Astrocyte of the spinal cord (primary cell): ENCODE data around the gene KLK10.

Experiments used
- DNase-seq: peaks from one replicate; pipeline ENCODE4 v3.0.0; 2011; ENCODE audit warnings: low read depth, low spot score
- H3K4me3 ChIP-seq: 2 replicates; pipeline ENCODE4 v1.5.1; 2011; ENCODE audit warnings: low read depth, mild to moderate bottlenecking, low read length, moderate library complexity
- in situ Hi-C: cut with HindIII; loops from 2 replicates; pipeline ENCODE4 v1.10.0; 2017; ENCODE audit warnings: low sequenced_read_pairs
- TF ChIP-seq, protein P1 (sequence below): IDR thresholded peaks from 2 replicates; pipeline ENCODE4 v1.5.1; 2012; ENCODE audit warnings: low read depth, mild to moderate bottlenecking, low read length, inconsistent platforms

Gene KLK10

DNA sequence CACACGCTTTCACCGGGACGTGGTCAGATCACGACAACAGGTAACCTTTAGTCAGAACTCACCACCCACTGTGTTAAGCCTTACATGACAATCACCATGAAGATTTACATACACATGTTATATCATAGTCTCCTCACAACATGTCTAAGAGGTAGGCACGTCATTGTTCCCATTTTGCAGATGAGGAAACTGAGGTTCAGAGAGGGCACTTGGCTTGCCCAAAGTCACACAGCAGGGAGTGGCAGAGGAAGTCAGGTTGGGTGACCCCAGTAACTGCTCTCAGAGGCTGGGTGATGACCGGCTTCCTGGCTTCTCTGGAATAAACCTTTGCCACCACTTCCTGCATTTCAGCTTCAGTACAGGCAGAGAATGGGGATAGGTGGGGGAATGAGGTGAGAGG is 5.3 kb downstream of the KLK10 start:
- no peak overlapping the region for H3K4me3 ChIP-seq
- TF ChIP-seq, protein P1, sequence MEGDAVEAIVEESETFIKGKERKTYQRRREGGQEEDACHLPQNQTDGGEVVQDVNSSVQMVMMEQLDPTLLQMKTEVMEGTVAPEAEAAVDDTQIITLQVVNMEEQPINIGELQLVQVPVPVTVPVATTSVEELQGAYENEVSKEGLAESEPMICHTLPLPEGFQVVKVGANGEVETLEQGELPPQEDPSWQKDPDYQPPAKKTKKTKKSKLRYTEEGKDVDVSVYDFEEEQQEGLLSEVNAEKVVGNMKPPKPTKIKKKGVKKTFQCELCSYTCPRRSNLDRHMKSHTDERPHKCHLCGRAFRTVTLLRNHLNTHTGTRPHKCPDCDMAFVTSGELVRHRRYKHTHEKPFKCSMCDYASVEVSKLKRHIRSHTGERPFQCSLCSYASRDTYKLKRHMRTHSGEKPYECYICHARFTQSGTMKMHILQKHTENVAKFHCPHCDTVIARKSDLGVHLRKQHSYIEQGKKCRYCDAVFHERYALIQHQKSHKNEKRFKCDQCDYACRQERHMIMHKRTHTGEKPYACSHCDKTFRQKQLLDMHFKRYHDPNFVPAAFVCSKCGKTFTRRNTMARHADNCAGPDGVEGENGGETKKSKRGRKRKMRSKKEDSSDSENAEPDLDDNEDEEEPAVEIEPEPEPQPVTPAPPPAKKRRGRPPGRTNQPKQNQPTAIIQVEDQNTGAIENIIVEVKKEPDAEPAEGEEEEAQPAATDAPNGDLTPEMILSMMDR = no peak
- in situ Hi-C loops = no loop called here
- no peak for DNase-seq

DNA sequence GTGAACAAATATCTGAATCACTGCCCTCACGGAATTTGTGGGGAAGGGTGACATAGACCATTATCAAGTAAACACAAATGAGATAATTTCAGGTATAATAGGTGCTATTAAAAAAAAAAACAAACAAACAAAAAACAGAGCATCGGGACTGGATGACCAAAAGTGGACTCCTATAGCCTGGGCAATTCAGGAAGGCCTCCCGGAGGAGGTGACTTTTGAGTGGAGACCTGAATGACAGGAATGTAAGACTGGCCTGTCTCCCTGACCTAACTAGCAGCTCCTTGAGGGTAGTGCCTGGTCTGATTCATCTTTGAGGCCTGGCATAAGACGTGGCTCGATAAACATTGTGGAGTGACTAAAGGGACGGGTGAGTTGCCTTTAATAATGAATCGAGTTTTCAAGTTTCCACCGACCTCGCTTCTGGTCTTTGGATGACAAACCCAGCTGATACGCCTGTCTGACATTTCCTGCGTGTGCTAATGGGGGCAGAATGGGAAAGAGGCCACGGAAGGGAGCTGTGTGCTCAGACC is 6.8 kb downstream of the KLK10 start:
- no peak for DNase-seq
- no peak overlapping the region for H3K4me3 ChIP-seq
- TF ChIP-seq, protein P1 = no peak
- in situ Hi-C loops = no loop called here

DNA sequence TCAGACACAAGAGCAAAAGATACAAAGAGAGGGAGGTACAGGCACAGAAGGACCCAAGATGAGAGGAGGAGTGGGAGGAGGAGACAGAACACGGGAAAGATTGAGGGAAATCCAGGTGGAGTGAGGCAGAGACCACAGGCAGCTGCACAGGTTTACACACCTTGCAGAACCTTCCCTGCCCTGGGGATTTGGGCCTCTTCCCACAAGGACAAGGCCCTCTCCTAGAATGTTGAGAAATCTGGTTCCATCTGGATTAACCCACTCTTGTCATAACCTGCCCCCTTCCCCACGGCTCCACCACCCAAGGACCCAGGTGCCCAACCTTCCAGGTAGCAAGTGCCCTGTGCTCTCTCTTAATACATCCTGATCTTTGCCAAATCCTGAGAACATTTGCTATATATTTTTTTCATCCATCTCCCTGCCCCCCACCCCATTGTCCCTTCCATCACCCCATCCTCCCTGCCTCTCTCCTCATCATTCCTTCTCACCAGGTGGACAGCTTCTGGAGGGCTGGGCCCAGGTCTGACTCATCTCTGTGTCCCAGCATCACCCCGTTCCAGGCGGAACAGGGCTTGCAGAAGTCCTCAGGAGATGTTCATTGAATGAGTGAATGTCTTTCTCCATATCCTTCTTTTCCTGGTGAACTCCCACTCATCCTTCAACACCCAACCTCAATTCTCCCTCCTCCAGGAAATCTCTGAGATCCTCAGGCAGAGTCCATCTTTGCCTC is 9.3 kb downstream of the KLK10 start:
- no peak for DNase-seq
- no peak overlapping the region for H3K4me3 ChIP-seq
- TF ChIP-seq, protein P1 = no peak
- in situ Hi-C loops = no loop called here

DNA sequence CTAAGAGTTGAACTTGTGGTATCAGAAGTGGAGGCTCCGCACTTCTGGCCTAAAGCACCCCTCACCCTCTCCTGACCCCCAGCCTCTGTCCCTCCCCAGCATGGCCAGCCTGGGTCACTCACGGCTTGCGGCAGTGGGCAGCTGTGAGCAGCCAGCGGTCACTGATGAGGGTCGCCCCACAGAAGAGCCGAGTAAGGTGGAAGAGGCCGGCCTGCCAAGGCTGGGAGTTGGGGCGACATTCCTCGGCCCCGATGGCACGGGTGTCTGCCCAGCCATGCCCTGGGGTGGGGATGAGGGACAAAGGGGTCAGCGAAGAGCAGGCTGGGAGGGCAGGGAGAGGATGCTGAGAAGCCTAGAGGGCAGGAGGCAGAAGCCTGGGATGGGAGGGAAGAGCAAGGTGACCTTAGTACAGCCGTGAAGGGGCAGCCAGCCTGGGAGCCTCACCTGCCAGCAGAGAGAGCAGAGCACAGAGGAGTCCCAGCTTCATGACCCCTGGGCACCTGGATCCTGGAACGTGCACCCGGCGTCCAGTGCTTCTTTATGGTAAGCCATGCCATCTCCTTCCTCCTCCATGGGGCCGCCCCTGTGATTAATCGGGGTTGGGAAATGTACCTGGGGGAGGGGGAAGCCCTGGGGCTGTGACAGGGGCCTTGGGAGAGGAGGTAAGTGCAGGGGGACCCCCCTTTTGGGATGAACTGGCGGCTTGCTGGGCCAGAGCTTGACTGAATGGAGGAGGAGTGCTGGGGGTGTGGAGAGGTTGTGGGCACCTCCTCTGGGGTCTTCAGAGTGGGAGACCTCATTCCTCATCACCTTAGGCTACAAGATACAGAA is 10.2 kb downstream of the KLK10 start:
- in situ Hi-C loops = no loop called here
- no peak overlapping the region for H3K4me3 ChIP-seq
- no peak for DNase-seq
- TF ChIP-seq, protein P1 = no peak

DNA sequence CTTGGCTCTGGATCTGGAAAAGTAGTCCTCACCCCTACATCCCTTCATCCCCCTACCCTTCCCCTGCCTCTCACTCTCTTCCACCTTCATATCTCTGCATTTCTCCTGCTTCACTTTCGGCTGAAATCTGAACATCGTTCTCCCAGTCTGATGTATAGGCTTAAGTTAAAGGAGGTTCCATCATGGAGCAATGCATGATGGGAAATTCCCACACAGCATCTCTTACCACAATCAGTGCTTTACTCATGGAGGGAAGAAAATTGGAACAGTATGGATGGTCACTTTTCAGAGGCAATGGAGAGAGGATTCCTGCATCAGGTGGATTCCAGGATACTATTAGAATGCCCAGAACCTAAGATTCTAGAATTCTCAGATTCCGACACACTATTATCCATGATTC is 12.0 kb downstream of the KLK10 start:
- no peak overlapping the region for H3K4me3 ChIP-seq
- TF ChIP-seq, protein P1 = no peak
- in situ Hi-C loops = no loop called here
- no peak for DNase-seq

DNA sequence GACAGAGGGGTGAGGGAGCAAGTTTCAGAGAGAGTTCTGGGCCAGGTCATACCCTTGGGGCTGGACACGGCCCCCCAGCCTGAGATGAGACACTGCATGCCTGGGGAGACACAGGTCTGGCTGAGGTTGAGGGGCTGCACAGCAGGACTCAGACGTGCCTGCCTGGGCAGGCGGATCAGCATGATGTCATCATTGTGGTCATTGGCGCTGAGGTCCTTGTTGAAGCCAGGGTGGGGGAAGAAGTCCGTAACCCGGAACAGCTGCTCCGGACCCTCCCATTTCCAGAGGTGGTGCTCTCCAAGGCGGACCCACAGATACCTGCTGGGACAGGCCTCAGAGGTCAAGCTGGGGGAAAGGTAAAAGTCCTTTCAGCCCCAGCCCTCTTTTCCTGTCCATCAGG is 13.1 kb downstream of the KLK10 start:
- TF ChIP-seq, protein P1 = no peak
- no peak overlapping the region for H3K4me3 ChIP-seq
- in situ Hi-C loops = no loop called here
- no peak for DNase-seq
